ENCODE measurements around the gene ANKRD34A. TPM values are rescaled to one million over a fixed set of nuclear protein-coding genes. Genes with fewer than 3 reads are reported as not detected.
A peak's percentile ranks its signal among the peaks of the same experiment; 100 is the strongest.

ANKRD34A gene
- total and polyA plus RNA-seq, 2 of the 4 experiments (the other 2 are of a cell fraction), result 0.90 to 1.9 TPM

DNA sequence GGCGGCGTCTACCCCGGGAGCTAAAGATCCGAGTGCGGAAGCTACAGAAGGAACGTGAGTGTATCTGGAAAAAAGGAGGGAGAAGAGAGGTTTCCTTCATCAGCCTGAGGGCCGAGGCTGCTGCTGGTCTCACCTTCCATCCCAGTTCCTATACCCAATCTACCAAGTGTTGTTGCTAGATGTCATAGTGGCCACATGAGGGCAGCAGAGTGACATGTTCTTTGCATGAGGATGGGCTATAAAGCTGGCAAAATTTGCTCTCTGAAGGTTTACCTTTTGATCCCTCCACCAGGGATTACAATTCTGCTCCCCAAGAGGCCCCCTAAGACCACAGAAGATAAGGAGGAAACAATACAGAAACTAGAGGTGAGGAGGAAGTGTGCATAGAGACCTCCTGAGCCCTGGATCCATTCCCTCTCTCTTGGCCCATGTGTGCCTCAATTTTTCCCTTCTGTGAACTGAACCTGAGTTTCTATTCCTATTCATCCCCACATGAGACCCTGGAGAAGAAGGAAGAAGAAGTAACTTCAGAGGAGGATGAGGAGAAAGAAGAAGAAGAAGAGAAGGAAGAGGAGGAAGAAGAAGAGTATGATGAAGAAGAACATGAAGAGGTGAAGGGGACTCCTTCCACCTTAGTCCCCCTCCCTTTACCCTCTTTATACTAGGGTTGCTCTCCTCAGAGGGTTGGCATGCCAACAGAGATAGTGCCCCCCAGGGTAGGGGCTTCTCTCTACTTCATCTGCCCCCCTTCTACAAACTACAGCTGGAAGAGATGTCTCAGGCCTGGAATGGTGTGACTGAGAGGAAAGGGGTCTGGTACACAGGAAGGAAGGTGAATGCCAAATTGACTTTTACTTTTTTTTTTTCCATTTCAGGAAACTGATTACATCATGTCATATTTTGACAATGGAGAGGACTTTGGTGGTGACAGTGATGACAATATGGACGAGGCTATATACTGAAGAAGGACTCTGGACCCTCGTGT, 13.4 kb upstream of the ANKRD34A start (continued):
- TF ChIP-seq, protein P1, sequence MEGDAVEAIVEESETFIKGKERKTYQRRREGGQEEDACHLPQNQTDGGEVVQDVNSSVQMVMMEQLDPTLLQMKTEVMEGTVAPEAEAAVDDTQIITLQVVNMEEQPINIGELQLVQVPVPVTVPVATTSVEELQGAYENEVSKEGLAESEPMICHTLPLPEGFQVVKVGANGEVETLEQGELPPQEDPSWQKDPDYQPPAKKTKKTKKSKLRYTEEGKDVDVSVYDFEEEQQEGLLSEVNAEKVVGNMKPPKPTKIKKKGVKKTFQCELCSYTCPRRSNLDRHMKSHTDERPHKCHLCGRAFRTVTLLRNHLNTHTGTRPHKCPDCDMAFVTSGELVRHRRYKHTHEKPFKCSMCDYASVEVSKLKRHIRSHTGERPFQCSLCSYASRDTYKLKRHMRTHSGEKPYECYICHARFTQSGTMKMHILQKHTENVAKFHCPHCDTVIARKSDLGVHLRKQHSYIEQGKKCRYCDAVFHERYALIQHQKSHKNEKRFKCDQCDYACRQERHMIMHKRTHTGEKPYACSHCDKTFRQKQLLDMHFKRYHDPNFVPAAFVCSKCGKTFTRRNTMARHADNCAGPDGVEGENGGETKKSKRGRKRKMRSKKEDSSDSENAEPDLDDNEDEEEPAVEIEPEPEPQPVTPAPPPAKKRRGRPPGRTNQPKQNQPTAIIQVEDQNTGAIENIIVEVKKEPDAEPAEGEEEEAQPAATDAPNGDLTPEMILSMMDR (conservative IDR thresholded peaks at IDR 0.05; ENCODE audit: low read depth, low read length), result peak; percentile 95

- CTCF ChIA-PET, result interaction anchor here (0.6 to 3.4 kb wide), 8 partner anchors 8 to 132 kb away, joined by 3 to 29 read pairs (median 3); partner anchors contain the start of genes ANKRD34A and POLR3GL
- Histone ChIP-seq H3K27me3 (ENCODE audit: control insufficient read depth, insufficient read depth, low read length) (no peaks in the 10 kb centered on the region), H3K9me1 (ENCODE audit: insufficient read depth, low read length) (peaks cover 10% of the 10 kb centered on the region), H3K56ac (ENCODE audit: extremely low read depth, insufficient read depth, low read length) (no peak overlapping the region), H3K9me3 (ENCODE audit: control insufficient read depth, insufficient read depth, low read length) (no peaks in the 10 kb centered on the region), H4K91ac (ENCODE audit: insufficient read depth, low read depth, low read length) (no peak overlapping the region), H3K4me1 (ENCODE audit: control insufficient read depth, insufficient read depth, low read length) (peaks cover 14% of the 10 kb centered on the region), H2AFZ (replicated peaks; ENCODE audit: low read length, poor library complexity) (no peak overlapping the region), H3K27ac (ENCODE audit: insufficient read depth, low read length) (no peak overlapping the region), H3K36me3 (ENCODE audit: control insufficient read depth, insufficient read depth, low read length) (no peaks in the 10 kb centered on the region), H3K23ac (ENCODE audit: low read depth, low read length) (no peak overlapping the region), H2AK9ac (replicated peaks; ENCODE audit: low read depth, low read length, poor library complexity) (no peak overlapping the region), H3K4me3 (ENCODE audit: insufficient read depth, low read depth, low read length) (no peak overlapping the region), H3K4me2 (ENCODE audit: low read depth, low read length) (no peak overlapping the region), H3K14ac (replicated peaks; ENCODE audit: low read depth, low read length) (no peak overlapping the region), H4K5ac (ENCODE audit: low read depth, low read length) (no peak overlapping the region), H2BK20ac (ENCODE audit: low read depth, low read length) (no peak overlapping the region), H3K9ac (ENCODE audit: low read depth, low read length) (no peak overlapping the region), H2BK120ac (ENCODE audit: low read depth, low read length) (no peak overlapping the region), H4K20me1 (ENCODE audit: insufficient read depth, low read length) (no peaks in the 10 kb centered on the region), H3K4ac (ENCODE audit: low read depth, low read length) (no peak overlapping the region; the same call in 1 of the 2 replicates), H3K79me1 (ENCODE audit: low read depth in 1 of 2, low read length in 2 of 2) (peaks cover 0 to 12% of the 10 kb centered on the region in 2 experiments; a peak in 3 of 4 replicates), H2BK15ac (ENCODE audit: low read depth, low read length) (no peak overlapping the region), H2BK5ac (ENCODE audit: low read depth, low read length, poor library complexity, severe bottlenecking) (no peak overlapping the region), H3K18ac (ENCODE audit: low read depth, low read length) (no peak overlapping the region), H2AK5ac (ENCODE audit: low read depth, low read length) (peak overlapping the region; percentile 34; the same call in 1 of the 2 replicates), H4K8ac (ENCODE audit: low read depth in 2 of 2, low read length in 2 of 2) (no peak overlapping the region)
- ATAC-seq (ENCODE audit: low read depth) (no peak), DNase-seq (no peak)
- dilution Hi-C loops (cut with HindIII; ENCODE audit: low sequenced_read_pairs, unreplicated experiment) (no loop called here), in situ Hi-C loops (cut with MboI; ENCODE audit: low sequenced_read_pairs) (no loop called here), intact Hi-C loops (cut with micrococcal nuclease) (loop anchor here (1.0 kb wide), 3 partner anchors 13 to 36 kb away; partner anchors contain the start of genes ANKRD34A and POLR3GL)
- POLR2A ChIA-PET (ENCODE audit: unreplicated experiment), result no interaction called here
- WGBS, 2 experiments (ENCODE audit: extremely low coverage in 2 of 2, insufficient read length in 1 of 2), result 74% methylated on average over 3 of the region's 5 CpGs; no CpG with 5 or more reads in 1 of the 2 experiments
- BruUV-seq (replicated peaks), result no TSS peak
- no peak for TF ChIP-seq MAZ (IDR thresholded peaks at IDR 0.05; ENCODE audit: borderline replicate concordance, low read depth, low read length)
- no peak for TF ChIP-seq FOS (IDR thresholded peaks at IDR 0.05; ENCODE audit: low read depth, low read length)
- TF ChIP-seq, protein P1 (conservative IDR thresholded peaks at IDR 0.05; ENCODE audit: low read depth, low read length), result no peak
- TF ChIP-seq RCOR1 (IDR thresholded peaks at IDR 0.05; ENCODE audit: insufficient replicate concordance, low read length), result no peak
- no peak for TF ChIP-seq BHLHE40 (IDR thresholded peaks at IDR 0.05; ENCODE audit: low read depth, low read length)
- TF ChIP-seq MXI1 (IDR thresholded peaks at IDR 0.05; ENCODE audit: borderline replicate concordance, low read depth, low read length), result no peak
- TF ChIP-seq RFX5 (IDR thresholded peaks at IDR 0.05; ENCODE audit: low read depth, low read length), result no peak
- TF ChIP-seq MAFK (IDR thresholded peaks at IDR 0.05; ENCODE audit: low read depth, low read length), result no peak
- TF ChIP-seq USF2 (IDR thresholded peaks at IDR 0.05; ENCODE audit: low read depth, low read length), result no peak
Observed at GRCh38 chr1:145977016-145977415, 12.6 kb upstream of the ANKRD34A start.

Data from IMR-90 (cell line).